Keratinocyte (primary cell): ENCODE measurements around the gene TRIM47. TPM values are rescaled to one million over a fixed set of nuclear protein-coding genes. Genes with fewer than 3 reads are reported as not detected.

ENCODE experiments used
- DNase-seq: peaks from one replicate; pipeline ENCODE4 v3.0.0-alpha.2; 2011; ENCODE audit warnings: low read depth, missing footprints, low spot score
- FAIRE-seq: peaks from 2 replicates; lab custom pipeline; 2011; peaks lifted over from hg19 to GRCh38; lab: Jason Lieb, UNC
- H2AFZ ChIP-seq: 2 replicates; pipeline ENCODE4 v1.6.0; 2012; ENCODE audit warnings: low read length, control low read depth, inconsistent platforms; ENCODE audit not compliant: control insufficient read depth
- H3K27ac ChIP-seq: 2 replicates; pipeline ENCODE4 v1.5.1; 2011; ENCODE audit warnings: low read length; ENCODE audit not compliant: control insufficient read depth, insufficient read depth
- H3K27me3 ChIP-seq: 3 replicates; pipeline ENCODE4 v1.6.0; 2011; ENCODE audit warnings: low read length; ENCODE audit not compliant: control insufficient read depth, insufficient read depth; ENCODE audit errors: extremely low read depth
- H3K36me3 ChIP-seq, 2 experiments: 2 replicates in 1 of 2; 3 replicates in 1 of 2; pipeline ENCODE4 v1.5.1; 2011; ENCODE audit warnings: low read length in 2 of 2, mild to moderate bottlenecking in 1 of 2; ENCODE audit not compliant: control insufficient read depth in 2 of 2, insufficient read depth in 2 of 2; ENCODE audit errors: extremely low read depth in 1 of 2
- H3K4me1 ChIP-seq: 3 replicates; pipeline ENCODE4 v1.5.1; 2011; ENCODE audit warnings: low read length; ENCODE audit not compliant: control insufficient read depth, insufficient read depth; ENCODE audit errors: extremely low read depth
- H3K4me2 ChIP-seq: 3 replicates; pipeline ENCODE4 v1.6.0; 2011; ENCODE audit warnings: low read depth, low read length; ENCODE audit not compliant: control insufficient read depth, insufficient read depth; ENCODE audit errors: extremely low read depth
- H3K4me3 ChIP-seq, 3 experiments: fragments of 200-600 bp in 1 of 3; sonication (generic) in 1 of 3; 2 replicates in 2 of 3; 3 replicates in 1 of 3; pipeline ENCODE4 v1.5.1; 2011 to 2016; ENCODE audit warnings: low read length in 3 of 3, mild to moderate bottlenecking in 3 of 3, control low read depth in 2 of 3, inconsistent platforms in 1 of 3, low read depth in 1 of 3, mixed read lengths in 1 of 3, mixed run types in 1 of 3, moderate library complexity in 1 of 3; ENCODE audit not compliant: control insufficient read depth in 2 of 3, insufficient read depth in 2 of 3; ENCODE audit errors: extremely low read depth in 1 of 3
- H3K79me2 ChIP-seq: 2 replicates; pipeline ENCODE4 v1.6.0; 2012; ENCODE audit warnings: low read length; ENCODE audit not compliant: control insufficient read depth, insufficient read depth
- H3K9ac ChIP-seq: 3 replicates; pipeline ENCODE4 v1.6.0; 2011; ENCODE audit warnings: low read length; ENCODE audit not compliant: control insufficient read depth, insufficient read depth; ENCODE audit errors: extremely low read depth
- H3K9me1 ChIP-seq: 3 replicates; pipeline ENCODE4 v1.6.0; 2011; ENCODE audit warnings: low read length; ENCODE audit not compliant: control insufficient read depth, insufficient read depth; ENCODE audit errors: extremely low read depth
- H3K9me3 ChIP-seq: 2 replicates; pipeline ENCODE4 v1.5.1; 2012; ENCODE audit warnings: low read depth, low read length; ENCODE audit not compliant: control insufficient read depth
- H4K20me1 ChIP-seq: 3 replicates; pipeline ENCODE4 v1.6.0; 2011; ENCODE audit warnings: low read length; ENCODE audit not compliant: control insufficient read depth, insufficient read depth; ENCODE audit errors: extremely low read depth
- EZH2 ChIP-seq: IDR thresholded peaks from one replicate; pipeline ENCODE4 v1.6.1; 2012; ENCODE audit warnings: inconsistent platforms, mild to moderate bottlenecking, low read length, moderate library complexity
- dilution Hi-C: fragments of 300-500 bp; cut with MboI; formaldehyde crosslinking; loops from one replicate; pipeline ENCODE4 v1.7.0; 2020; ENCODE audit warnings: low sequenced_read_pairs; ENCODE audit not compliant: extremely low pct_ligation_motif_present
- polyA plus RNA-seq, 5 experiments: library from polyadenylated mRNA; depleted of rRNA in 3 of 5; stranded (reverse) in 3 of 5; stranded (forward) in 1 of 5; unstranded in 1 of 5; fragments of >200 nt; gene quantifications; 1 replicate in 1 of 5; 2 replicates in 3 of 5; 3 replicates in 1 of 5; pipeline versions ENCODE4 v1.2.1 to v1.2.3, GENCODE V29; 2011 to 2012; ENCODE audit warnings: missing spikeins in 2 of 5, low read depth in 1 of 5, low replicate concordance in 1 of 5
- TF ChIP-seq, protein P1 (sequence below), 3 experiments: IDR thresholded peaks in 1 of 3; conservative IDR thresholded peaks in 1 of 3; optimal IDR thresholded peaks in 1 of 3; 2 replicates in 2 of 3; 3 replicates in 1 of 3; pipeline versions ENCODE3 to v1.5.1; 2011; ENCODE audit warnings: low read length in 3 of 3, mild to moderate bottlenecking in 3 of 3, moderate library complexity in 2 of 3, control low read depth in 1 of 3, inconsistent platforms in 1 of 3; ENCODE audit not compliant: insufficient read depth in 2 of 3; ENCODE audit errors: extremely low read depth in 1 of 3

Gene TRIM47
- polyA plus RNA-seq, 1 donor (not counting 4 experiments of a cell fraction or from before 2014, with no cell fraction given): 9.4 TPM

GRCh38 chr17:75893305-75894048 is 15.1 kb upstream of the TRIM47 start:
- H3K4me1 ChIP-seq: peaks cover 9% of the 10 kb centered on the region
- no peaks in the 10 kb centered on the region for H3K9me1 ChIP-seq
- peaks cover 10 to 14% of the 10 kb centered on the region in 2 experiments for H3K36me3 ChIP-seq
- H3K9me3 ChIP-seq: no peaks in the 10 kb centered on the region
- H3K4me3 ChIP-seq: no peak overlapping the region
- H4K20me1 ChIP-seq: no peaks in the 10 kb centered on the region
- TF ChIP-seq EZH2: no peak
- TF ChIP-seq, protein P1, sequence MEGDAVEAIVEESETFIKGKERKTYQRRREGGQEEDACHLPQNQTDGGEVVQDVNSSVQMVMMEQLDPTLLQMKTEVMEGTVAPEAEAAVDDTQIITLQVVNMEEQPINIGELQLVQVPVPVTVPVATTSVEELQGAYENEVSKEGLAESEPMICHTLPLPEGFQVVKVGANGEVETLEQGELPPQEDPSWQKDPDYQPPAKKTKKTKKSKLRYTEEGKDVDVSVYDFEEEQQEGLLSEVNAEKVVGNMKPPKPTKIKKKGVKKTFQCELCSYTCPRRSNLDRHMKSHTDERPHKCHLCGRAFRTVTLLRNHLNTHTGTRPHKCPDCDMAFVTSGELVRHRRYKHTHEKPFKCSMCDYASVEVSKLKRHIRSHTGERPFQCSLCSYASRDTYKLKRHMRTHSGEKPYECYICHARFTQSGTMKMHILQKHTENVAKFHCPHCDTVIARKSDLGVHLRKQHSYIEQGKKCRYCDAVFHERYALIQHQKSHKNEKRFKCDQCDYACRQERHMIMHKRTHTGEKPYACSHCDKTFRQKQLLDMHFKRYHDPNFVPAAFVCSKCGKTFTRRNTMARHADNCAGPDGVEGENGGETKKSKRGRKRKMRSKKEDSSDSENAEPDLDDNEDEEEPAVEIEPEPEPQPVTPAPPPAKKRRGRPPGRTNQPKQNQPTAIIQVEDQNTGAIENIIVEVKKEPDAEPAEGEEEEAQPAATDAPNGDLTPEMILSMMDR (optimal IDR thresholded peaks at IDR 0.05 in 1 of 3, IDR thresholded peaks at IDR 0.05 in 1 of 3, conservative IDR thresholded peaks at IDR 0.05 in 1 of 3; ENCODE audit: extremely low read depth in 1 of 3, insufficient read depth in 2 of 3, low read length in 3 of 3): no peak
- no peak for DNase-seq
- H3K4me2 ChIP-seq: no peak overlapping the region
- H2AFZ ChIP-seq: no peak overlapping the region
- H3K27me3 ChIP-seq: no peaks in the 10 kb centered on the region
- peaks cover 4% of the 10 kb centered on the region for H3K79me2 ChIP-seq
- dilution Hi-C loops: no loop called here
- H3K9ac ChIP-seq: no peak overlapping the region
- H3K27ac ChIP-seq: no peak overlapping the region
- FAIRE-seq: no peak

DNA sequence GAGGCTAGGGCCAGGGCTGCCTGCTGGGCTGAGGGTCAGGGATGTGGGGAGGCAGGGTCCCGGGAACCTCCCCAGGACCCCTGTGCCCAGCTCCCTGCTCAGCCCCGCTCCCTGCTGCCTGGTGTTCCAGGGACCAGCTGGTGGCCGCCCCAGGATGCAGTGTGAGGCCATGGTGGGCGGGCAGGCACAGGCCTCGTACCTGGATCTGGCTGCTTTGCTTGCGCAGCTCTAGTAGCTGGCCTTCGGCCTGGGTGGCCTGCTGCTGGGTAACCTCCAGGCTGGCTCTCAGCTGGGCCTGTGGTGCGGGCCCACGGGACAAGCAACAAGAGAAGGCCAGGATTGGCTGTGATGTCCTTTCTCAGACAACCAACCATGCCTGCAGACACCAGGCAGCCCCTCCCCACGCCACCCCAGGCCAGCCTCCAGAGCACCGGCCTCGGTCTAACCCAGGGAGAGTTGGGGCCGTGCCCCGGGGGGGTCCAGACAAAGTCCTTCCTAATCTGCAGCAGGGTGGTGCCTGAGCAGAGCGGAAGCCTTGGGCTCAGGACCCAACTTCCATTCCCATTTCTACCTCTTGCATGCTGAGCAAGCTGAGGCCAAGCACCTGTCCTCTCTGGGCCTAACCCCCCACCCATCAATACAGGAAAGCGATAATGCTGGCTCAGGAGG is 14.3 kb upstream of the TRIM47 start:
- no peak overlapping the region for H2AFZ ChIP-seq
- TF ChIP-seq EZH2: no peak
- TF ChIP-seq, protein P1 (optimal IDR thresholded peaks at IDR 0.05 in 1 of 3, IDR thresholded peaks at IDR 0.05 in 1 of 3, conservative IDR thresholded peaks at IDR 0.05 in 1 of 3; ENCODE audit: extremely low read depth in 1 of 3, insufficient read depth in 2 of 3, low read length in 3 of 3): no peak
- no peak overlapping the region for H3K27ac ChIP-seq
- FAIRE-seq (no peak), DNase-seq (no peak)
- dilution Hi-C loops: no loop called here
- H4K20me1 ChIP-seq: no peaks in the 10 kb centered on the region
- H3K79me2 ChIP-seq: peaks cover 4% of the 10 kb centered on the region
- no peaks in the 10 kb centered on the region for H3K27me3 ChIP-seq
- H3K4me2 ChIP-seq: no peak overlapping the region
- peaks cover 7 to 10% of the 10 kb centered on the region in 2 experiments for H3K36me3 ChIP-seq
- peaks cover 9% of the 10 kb centered on the region for H3K4me1 ChIP-seq
- H3K4me3 ChIP-seq: no peak overlapping the region
- H3K9me1 ChIP-seq: no peaks in the 10 kb centered on the region
- no peaks in the 10 kb centered on the region for H3K9me3 ChIP-seq
- no peak overlapping the region for H3K9ac ChIP-seq
